ENCODE data around the gene DSCAML1.

DNA sequence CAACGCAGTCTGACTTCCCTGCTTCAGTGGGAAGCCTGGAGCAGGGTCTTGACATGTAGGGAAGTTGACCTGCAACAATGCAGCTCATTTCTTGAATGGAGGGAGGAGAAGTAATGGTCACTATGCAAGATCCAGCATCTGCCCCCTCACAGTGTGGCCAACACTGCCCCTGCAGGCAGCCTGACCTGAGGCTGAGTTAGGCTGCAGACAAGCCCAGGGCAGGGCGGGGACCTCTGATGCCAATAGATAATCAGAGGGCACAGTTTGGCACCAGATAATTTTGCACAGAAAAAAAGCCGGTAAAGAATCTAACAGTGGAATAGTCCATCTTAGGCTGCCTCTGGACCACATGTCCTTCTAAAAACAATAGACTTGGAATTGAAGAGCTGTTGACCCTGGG lies 182.3 kb downstream of the DSCAML1 start:
- TF ChIP-seq, protein P1, sequence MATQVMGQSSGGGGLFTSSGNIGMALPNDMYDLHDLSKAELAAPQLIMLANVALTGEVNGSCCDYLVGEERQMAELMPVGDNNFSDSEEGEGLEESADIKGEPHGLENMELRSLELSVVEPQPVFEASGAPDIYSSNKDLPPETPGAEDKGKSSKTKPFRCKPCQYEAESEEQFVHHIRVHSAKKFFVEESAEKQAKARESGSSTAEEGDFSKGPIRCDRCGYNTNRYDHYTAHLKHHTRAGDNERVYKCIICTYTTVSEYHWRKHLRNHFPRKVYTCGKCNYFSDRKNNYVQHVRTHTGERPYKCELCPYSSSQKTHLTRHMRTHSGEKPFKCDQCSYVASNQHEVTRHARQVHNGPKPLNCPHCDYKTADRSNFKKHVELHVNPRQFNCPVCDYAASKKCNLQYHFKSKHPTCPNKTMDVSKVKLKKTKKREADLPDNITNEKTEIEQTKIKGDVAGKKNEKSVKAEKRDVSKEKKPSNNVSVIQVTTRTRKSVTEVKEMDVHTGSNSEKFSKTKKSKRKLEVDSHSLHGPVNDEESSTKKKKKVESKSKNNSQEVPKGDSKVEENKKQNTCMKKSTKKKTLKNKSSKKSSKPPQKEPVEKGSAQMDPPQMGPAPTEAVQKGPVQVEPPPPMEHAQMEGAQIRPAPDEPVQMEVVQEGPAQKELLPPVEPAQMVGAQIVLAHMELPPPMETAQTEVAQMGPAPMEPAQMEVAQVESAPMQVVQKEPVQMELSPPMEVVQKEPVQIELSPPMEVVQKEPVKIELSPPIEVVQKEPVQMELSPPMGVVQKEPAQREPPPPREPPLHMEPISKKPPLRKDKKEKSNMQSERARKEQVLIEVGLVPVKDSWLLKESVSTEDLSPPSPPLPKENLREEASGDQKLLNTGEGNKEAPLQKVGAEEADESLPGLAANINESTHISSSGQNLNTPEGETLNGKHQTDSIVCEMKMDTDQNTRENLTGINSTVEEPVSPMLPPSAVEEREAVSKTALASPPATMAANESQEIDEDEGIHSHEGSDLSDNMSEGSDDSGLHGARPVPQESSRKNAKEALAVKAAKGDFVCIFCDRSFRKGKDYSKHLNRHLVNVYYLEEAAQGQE (IDR thresholded peaks at IDR 0.05; ENCODE audit: insufficient read depth in 1 of 2, low read depth in 2 of 2, low read length in 2 of 2): no peak
- TF ChIP-seq POLR2AphosphoS5 (IDR thresholded peaks at IDR 0.05; ENCODE audit: low read depth, low read length) (no peak), SIN3A (IDR thresholded peaks at IDR 0.05; ENCODE audit: borderline replicate concordance, insufficient read depth, low read length) (no peak)
